NCI-H2196 (cell line): ENCODE results near the gene AEBP2.
"Not testable (repeated sequence)": the region's sequence is repeated elsewhere in the genome, so short reads cannot be mapped to it uniquely, and the experiment has no call there.

Experiments
- DNase-seq: peaks from one replicate; lab custom pipeline; 2025; ENCODE audit not compliant: unreplicated experiment; lab: John Stamatoyannopoulos, UW

The AEBP2 gene

DNA sequence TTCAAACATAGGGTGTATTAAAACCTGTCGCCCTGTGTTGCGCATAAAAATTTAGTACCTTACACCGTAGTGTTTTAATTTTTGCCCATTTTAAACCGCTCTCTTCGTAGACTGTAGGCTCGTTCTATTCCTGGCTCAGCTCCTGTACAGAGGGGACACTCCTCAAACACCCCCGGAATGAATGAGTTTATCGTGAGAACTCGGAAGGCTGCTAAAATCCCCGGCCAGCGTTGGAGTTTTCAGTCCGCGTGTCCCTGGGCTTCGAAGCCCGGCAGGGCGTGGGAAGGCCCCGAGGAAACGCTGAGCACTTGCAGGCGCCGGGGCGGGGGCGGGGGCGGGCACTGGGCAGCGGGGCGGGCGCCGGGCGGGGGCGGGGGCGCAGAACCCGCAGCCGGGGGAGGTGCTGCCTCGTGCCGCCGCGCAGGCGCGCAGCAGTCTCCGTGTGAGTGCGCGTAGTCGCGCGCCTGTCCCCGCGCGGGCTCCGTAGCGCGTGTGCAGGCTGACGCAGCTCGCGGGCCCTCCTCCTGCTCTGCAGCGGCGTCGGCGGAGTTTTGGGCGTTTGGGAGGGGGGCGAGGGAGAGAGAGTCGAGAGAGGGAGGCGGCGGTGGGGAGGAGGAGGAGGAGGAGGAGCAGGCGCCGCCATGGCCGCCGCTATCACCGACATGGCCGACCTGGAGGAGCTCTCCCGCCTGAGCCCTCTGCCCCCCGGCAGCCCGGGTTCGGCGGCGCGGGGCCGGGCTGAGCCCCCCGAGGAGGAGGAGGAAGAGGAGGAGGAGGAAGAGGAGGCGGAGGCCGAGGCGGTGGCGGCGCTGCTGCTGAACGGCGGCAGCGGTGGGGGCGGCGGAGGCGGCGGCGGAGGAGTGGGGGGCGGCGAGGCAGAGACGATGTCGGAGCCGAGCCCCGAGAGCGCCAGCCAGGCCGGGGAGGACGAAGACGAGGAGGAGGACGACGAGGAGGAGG is at the start of gene AEBP2:
AEBP2 (plus strand) TSS at position 434 of the 960 bp plus-strand sequence; CDS start at position 642, 208 bp downstream.
- DNase-seq = peak; percentile 100

DNA sequence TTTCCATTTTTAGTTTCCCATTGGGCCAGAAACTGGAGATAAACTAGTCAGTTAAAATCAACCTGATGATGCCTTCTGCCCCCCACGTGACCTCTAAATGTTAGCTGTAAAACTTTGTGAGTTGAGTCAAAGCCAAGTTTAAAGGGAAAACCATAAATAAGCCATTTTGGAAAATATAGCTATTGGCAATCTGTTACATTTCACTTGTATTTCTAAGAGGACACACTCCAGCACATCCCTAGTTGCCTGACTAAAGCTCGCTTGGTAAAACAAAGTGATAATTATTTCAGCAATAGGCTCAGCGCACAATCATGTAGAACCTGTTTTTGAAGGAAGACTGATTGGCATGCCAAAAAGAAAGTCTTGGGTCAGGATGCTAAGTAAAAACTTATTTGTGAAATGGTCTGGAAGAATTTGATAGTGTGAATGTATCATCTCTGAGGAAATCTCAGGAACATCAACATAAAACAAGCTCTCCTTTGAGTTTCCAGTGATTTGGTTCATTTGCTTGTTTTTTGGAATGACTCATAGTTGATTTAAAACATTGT is 49.2 kb upstream of the AEBP2 start:
- no peak for DNase-seq

- not testable (repeated sequence) for DNase-seq
Observed at GRCh38 chr12:19392644-19393043, 46.6 kb upstream of the AEBP2 start.

GRCh38 chr12:19394385-19394784 is 44.9 kb upstream of the AEBP2 start:
- DNase-seq = no peak

GRCh38 chr12:19397534-19397933 is 41.8 kb upstream of the AEBP2 start:
- no peak for DNase-seq

DNA sequence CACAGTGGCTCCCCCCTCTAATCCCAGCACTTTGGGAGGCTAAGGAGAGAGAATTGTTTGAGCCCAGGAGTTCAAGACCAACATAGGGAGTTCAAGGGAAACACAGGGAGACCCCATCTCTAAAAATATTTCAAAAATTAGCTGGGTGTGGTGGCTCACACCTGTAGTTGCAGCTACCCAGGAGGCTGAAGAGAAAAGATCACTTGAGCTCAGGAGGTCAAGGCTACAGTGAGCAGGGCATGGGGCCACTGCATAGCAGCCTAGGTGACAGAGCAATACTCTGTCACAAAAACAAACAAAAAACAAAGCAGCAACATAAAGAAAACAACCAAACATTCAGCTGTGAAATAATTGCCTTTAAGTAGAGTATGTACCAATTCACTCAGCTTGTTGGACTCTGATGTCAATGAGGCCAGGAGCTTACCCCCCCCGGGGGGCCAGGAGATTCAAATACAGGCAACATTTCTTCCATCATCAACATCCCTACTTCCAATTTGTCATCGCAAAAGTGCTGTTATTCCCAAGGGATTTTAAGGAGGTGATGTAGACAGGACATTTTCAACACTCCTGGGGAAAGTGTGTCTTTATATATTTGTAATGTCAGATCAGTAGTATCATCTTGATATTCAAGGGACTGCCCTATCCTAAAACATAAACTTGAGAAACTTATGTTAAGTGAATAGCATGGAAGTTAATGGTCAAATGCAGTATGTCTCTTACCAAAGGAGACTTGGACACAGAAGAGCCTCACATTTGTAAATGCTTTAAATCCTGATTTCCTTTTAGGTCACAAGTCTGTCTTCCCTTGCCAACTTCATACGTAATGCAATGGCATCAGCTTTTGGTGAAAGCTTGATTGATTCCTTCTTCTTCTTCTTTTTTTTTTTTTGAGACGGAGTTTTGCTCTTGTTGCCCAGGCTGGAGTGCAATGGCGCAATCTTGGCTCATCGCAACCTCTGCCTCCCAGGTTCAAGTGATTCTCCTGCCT is 40.6 kb upstream of the AEBP2 start:
- DNase-seq = no peak

DNA sequence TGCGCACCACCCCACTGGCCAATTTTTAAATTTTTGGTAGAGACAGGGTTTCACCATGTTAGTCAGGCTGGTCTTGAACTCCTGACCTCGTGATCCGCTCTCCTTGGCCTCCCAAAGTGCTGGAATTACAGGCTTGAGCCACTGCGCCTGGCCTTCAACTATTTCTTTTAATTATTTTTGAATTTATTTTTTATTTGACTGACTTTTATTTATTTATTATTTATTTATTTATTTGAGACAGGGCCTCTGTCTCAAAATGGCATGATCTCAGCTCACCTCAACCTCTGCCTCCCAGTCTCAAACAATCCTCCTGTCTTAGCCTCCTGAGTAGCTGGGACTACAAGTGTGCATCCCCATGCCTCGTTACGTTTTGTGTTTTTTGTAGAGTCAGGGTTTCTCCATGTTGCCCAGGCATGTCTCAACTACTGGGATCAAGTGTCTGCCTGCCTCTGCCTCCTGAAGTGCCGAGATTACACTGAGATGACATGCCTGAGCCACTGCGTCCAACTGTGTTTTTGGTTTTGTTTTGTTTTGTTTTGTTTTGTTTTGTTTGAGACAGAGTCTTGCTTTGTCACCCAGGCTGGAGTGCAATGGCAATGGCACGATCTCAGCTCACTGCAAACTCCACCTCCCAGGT is 38.5 kb upstream of the AEBP2 start:
- not testable (repeated sequence) for DNase-seq

- no peak for DNase-seq
Observed at GRCh38 chr12:19402211-19402610, 37.1 kb upstream of the AEBP2 start.

- DNase-seq = peak; percentile 58
Observed at GRCh38 chr12:19402743-19403431, 36.4 kb upstream of the AEBP2 start.

DNA sequence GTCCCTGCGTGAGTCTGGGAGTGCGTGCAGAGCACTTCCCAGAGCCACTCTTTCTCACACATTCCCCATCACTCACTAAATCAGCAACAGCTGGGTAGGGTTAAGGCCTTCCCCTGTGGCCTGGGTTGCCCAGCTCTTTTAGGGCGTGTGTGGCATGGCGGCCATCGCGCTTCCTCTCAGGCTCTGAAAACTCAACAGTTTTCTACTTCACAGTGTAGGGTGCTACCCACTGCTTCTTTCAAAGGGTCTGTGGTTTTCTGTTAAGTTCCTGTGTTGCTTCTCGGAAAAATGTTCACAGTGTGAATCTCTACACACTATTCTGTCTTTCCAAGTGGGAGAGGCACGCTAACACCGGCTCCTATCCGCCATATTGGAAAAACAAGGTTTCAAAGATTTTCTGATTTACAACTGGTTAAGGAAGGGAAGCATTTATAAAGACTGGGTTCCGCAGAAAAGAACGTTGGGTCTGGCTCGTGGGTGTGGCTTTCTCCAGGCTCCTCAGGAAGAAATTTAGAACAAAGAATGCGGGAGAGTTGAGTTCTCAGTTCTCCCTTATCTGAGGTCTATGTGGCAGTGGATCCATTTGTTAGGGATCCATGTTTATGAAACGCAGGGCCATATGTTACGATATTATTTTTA is 34.9 kb upstream of the AEBP2 start:
- no peak for DNase-seq

DNA sequence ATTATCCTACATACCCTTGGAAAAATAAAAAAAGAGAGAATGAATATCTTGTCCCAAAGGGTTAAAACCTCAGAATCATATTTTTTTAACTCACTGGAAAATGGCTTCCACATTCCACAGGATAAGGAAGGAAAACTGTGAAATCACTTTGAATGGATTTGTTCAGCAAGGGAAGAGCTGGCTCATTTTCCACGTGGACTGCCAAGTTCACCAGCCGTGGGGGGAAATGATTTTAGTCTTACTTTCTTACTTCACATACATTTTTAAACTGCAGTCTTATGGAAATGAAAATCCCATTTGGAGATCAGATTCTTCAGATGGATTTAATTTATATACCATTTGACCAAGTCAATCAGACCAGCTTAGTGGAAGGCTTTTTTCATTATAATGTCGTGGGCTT is 29.9 kb upstream of the AEBP2 start:
- no peak for DNase-seq

GRCh38 chr12:19410211-19410610 is 29.1 kb upstream of the AEBP2 start:
- no peak for DNase-seq

GRCh38 chr12:19410629-19411185 is 28.6 kb upstream of the AEBP2 start:
- no peak for DNase-seq

- no peak for DNase-seq
Observed at GRCh38 chr12:19411234-19412204, 27.8 kb upstream of the AEBP2 start.

DNA sequence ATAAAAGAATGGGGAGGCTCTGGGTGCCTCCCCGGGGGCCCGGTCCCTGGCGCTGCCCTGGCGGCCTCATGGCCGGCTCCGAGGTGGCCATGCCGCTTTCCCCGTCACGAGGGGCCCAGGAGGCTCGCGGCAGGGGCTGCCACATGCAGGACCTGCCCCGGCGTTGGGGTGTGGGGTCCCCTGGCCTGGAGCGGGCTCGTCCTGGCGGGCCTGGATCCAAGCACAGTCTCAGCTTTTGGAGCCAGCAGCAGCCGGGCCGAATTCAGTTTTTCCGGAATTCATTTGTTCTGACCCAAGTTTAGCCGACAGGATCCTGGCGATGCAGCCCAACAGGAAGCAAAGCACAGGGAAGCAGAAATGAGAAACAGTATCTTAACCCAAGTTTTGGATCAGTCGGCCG is 26.4 kb upstream of the AEBP2 start:
- no peak for DNase-seq

DNA sequence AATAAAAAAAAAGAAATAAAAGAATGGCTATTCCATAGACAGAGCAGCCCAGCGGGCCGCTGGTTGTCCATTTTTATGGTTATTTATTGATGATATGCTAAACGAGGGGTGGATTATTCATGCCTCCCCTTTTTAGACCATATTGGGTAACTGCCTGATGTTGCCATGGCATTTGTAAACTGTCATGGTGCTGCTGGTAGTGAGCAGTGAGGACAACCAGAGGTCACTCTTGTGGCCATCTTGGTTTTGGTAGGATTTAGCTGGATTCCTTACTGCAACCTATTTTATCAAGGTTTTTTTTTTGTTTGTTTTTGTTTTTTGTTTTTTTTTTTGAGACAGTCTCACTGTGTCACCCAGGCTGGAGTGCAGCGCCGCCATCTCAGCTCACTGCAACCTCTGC is 25.7 kb upstream of the AEBP2 start:
- DNase-seq = not testable (repeated sequence)

- DNase-seq = no peak
Observed at GRCh38 chr12:19415563-19415962, 23.7 kb upstream of the AEBP2 start.

GRCh38 chr12:19419086-19419485 is 20.2 kb upstream of the AEBP2 start:
- no peak for DNase-seq
